Activated CD4-positive, alpha-beta T cell treated with anti-CD3 and anti-CD28 coated beads, Interleukin-2, amount 50 U/mL, for 1 hour (primary cell): Measurements from ENCODE around the gene PAX3.

ENCODE experiments used
- DNase-seq: peaks from one replicate; pipeline ENCODE4 v3.0.0-alpha.2; 2020

The PAX3 gene

DNA sequence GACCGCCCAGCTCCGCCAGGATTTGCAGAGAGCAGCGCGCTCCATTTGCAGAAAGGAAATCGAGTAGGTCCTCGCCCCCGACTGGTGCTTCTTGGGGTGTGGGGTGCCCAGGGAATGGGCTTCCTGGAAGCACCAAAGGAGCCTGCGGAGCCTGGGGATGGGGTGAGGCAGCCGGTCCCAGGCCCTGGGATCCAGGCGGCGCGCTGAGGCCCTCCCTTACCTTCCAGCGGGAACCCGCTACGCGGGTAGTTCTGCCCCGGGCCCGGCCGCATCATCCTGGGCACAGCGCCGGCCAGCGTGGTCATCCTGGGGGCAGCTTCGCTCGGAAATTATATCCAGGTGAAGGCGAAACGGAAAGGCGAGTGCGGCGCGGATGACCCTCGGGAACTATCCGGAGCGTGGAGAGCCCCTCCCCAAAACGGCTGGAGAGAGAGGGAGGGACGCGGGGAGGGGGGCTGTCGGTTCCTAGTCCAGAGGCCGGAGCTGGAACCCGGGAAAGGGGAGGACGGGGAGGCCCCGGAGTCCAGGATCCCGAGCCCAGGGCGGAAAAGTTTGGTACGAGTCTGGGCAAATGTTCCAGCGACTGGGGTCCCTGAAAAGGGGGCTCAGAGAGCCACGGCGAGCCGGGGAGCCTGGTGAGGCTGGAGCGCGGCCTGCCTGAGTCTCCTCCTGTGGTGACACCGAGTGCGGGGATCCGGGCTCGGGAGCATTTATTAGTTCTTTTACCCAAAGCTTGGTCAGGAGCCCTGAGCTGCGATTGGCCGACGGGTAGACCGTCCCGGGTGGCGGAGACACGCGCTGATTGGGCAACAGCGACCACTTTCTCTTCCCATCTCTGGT, at the start of gene PAX3:
PAX3 (minus strand) TSS at position 688 of the 840 bp plus-strand sequence; CDS start at position 305, 383 bp downstream.
- DNase-seq, result no peak

GRCh38 chr2:222341331-222341730, 42.5 kb upstream of the PAX3 start:
- no peak for DNase-seq

GRCh38 chr2:222338374-222338773, 39.6 kb upstream of the PAX3 start:
- no peak for DNase-seq

DNA sequence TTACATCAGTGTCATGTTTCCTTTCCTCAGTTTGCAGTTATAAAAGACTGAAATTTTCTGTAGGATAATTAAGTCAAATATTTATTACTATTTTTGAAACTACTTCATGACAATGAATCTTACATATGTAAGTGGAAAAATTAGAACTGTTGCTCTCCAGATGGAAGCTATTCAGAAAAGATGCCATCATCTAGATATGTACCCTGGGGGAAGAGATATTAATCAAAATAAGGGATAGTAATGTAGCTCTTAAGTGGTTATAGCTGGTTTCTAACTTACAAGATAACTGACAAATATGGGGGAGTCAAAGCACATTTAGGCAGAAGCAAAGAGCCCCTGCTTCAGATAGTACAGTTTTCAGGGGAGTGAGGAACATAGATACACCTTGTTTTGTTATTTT, 38.1 kb upstream of the PAX3 start:
- no peak for DNase-seq

DNA sequence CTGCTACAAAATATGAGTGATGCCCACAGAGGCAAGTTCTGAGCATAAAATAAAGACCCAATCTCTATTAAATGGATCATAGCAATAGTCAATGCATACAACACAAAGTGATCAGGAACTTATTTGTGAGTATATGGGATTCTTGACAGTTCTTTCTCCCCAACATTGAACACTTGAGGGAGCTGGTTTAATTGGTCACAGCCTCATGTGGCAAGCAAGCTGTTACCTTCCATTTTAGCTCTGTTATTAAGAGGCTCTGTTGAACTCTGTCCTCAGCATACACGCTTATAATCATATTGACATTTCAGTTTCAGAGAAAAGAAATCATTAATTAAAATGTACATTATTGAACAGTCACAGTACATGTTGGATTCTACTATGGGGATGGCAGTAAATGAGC, 37.6 kb upstream of the PAX3 start:
- no peak for DNase-seq

GRCh38 chr2:222334914-222335313, 36.1 kb upstream of the PAX3 start:
- no peak for DNase-seq

- no peak for DNase-seq
Observed at GRCh38 chr2:222333397-222333796, 34.6 kb upstream of the PAX3 start.

GRCh38 chr2:222332116-222332515, 33.3 kb upstream of the PAX3 start:
- DNase-seq, result no peak

DNA sequence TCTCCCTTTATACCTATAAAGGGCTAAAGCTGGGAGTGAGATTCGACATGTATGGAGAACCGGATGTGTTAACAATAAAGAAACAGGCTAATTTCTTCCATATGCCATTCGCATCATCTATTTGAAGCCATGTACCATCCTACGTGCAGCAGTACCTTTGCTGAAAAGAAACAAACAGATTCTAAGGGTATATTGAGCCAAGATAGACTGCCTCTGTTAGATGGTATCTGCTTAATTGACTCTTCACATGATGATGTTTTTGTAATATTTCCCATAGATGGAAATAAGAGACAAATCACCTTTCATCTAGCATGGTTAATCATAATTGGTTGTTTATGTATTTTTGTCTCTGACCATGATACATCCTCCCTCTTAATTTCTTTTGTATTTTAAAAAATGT, 32.1 kb upstream of the PAX3 start:
- no peak for DNase-seq

DNA sequence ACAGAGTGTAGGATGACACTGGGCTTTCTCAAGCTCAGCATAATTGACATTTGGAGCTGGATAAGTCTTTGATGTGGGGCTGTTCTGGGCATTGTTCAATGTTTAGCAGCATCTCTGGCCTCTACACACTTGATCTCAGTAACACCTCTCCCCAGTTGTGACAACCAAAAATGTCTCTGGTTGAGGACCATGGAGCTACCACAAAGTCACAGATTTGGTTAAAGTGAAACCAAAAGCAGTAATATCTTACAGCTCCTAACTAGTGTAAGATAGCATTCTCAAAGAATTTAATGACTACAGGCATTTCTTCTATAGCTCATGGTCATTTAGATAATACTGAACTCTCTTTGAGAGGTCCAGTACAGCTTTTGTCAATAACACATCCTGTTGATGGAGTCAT, 23.4 kb upstream of the PAX3 start:
- DNase-seq, result no peak

- no peak for DNase-seq
Observed at GRCh38 chr2:222320436-222321395, 21.9 kb upstream of the PAX3 start.

DNA sequence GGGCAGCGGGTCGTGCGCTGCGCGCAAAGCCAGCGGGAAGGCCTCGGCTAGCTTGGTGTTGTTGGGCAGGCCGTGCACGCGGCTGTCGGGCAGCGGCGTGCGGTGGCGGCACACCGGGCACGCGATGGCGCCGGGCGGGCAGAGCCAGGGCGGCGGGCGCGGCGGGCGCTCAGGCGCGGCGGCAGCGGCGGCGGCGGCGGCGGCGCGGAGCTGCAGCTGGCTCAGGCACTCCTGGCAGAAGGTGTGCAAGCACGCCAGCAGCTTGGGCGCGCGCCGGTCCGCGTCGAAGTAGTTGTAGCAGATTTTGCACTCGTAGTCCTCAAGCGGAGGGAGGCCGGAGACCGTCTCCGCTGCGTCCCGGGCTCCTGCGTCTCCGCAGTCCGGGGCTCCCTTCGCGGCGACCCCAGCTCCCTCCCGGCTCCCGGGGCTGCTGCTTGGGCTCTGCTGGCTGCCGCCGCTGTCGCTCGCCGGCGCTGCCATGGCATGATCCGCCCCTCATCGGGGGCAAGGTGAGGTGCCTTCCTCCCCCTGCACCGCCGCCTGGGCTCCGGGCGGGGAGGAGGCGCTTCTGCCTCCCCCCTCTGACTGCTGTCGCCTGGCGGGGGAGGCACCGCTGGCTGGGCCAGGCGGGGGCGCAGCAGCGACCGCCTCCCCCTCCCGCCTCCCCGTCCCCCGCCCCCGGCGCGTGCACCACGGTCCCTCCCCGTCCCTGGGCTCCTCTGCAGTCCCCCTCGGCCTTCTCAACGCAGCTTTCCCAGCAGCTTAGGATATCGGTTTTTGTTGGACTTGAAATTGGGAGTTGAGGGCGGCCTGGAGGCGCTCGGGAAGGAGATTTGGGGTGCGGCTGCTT, 21.0 kb upstream of the PAX3 start:
- no peak for DNase-seq

DNA sequence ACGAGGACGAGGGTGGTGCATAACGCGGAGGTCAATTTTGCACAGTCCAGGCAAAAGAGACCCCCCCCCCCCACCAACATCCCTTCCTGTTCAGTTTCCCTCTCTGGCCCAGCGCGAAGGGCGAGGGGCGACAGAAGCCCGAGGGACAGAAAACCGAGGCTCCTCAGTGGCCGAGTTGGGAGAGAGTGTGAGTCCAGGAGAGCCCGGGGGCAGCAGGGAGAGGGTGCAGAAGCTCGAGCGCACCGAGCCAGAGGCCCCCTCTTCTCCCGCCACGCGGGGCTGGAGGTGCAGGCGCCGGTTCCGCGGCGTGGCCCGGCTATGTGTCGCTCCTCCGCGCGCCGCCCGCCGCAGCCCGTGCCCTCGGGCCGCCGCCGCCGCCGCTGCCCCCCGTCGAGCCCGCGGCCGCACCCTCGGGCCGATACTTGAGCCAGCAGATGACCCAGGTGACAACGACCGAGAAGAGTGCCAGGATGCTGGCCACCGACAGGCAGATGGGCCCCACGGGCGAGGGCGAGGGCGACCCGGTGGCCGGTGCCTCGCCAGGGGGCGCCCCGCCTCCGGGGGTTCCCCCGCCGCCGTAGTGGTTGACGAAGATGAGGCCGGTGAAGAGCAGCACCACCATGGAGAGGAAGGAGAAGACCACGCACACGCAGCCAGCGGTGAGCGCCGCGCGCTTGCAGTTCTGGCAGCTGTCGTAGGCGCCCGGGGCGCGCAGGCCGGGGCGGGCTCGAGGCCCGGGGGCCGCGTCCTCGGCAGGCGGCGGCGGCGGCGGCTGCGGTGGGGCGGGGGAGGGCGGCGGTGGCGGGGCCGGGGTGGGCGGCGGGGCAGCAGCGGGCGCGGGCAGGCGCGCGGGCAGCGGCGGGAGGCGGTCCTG, 20.2 kb upstream of the PAX3 start:
- DNase-seq, result no peak

DNA sequence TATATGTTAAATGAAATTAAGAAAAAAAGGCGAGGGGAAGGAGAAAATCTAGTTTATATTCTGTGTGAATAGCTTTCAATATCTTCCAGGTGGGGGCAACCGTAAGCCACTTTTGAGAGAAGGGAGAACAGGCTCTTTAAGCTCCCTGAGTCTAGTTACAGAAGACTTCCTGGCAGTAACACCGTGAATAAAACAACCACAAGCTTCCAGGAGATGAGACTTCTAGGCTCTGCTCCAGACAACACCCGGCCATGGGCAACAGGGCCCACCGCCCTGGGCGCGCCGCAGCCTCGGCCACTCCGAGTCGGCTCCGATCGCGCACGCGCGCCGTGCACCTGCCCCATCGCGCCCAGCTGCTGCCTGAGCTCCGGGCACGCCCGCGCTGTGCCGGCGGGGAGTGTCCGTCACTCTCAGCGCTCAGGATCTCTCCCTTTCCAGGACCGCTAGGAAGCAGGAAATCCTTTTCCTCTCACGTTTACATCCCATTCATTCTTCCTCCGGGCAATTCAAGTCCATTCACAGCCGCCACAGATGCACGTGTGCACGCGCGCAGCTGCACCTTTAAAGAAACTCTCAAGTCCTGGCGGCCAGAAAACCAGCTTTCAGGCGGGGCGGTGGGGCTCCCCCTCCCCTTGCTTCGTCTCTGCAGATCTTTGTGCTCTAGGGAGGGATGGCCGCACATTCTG, 19.4 kb upstream of the PAX3 start:
- no peak for DNase-seq

- no peak for DNase-seq
Observed at GRCh38 chr2:222315443-222316121, 16.8 kb upstream of the PAX3 start.

DNA sequence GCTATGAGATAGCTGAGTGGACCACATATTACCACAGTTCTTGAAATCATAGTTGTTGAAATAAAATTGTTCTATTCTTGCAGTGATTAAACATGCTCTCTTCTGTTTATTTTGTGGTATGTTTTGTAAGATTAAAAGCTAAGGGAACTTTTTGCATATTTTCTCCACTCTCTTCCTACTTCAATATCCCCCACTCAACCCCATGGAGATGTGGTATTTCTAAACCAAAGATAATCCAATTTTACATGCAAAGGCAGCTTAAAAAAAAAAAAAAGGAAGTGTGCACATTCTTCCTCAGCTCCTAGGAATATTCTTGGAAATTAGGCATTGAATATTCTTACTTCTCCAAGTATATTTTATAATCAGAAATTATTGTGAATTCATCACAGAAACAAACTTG, 15.0 kb upstream of the PAX3 start:
- DNase-seq, result no peak

DNA sequence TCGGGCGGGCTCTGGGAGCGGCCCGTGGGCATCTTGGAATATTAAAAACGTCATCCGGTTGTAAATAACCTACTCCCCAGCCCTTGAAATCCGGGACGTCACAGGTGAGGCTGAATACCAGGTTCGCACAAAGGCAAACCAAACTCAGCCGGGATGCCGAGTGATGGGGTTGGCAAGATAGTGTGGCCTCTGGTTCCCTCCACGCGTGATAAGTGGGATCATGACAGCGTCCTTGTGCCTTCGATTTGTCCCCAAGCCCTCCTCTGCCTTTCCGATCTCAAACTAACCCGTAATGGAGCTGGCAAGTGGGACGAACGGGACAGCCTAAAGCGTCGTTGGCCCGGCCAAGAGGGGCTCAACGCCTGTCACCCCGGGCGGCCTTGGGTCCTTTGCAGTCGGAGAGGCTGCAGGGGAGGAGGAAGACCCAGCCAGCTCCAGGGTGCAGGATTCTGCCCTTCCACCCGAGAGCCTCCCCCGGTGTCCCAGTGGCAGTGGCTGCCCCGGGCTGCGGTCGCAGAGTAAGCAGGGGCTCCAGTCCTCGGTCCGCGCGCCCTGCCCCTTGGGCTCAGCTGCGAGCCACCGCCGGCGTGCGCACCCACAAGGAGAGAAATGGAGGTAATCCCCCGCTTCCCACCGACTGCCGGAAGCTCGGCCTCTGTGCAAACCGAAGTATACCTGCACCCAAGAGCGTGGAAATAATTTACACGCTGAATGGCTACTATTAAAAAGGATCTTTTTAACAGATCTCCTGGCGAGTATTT, 13.4 kb upstream of the PAX3 start:
- DNase-seq, result no peak

- DNase-seq, result no peak
Observed at GRCh38 chr2:222311319-222311977, 12.7 kb upstream of the PAX3 start.

DNA sequence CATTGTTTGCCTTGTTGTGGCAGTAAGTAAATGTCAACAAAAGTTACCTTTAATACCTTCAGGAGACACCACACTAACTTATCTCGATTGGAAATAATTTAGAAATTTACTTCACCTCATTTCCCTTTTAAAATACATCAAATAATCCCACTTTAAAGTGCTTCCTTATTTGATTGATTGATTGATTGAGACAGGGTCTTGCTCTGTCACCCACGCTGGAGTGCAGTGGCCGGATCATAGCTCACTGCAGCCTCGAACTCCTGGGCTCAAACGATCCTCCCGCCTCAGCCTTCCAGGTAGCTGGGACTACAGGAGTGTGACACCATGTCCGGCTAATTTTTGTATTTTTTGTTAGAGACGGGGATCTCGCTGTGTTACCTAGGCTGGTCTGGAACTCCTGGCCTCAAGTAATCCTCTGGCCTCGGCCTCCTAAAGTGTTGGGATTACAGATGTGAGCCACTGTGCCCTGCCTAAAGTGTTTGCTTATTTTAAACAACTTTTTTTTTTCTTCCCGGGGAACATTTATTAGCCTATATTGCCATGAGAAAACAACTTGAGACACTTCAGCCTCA, 12.0 kb upstream of the PAX3 start:
- no peak for DNase-seq
